Lower leg skin (tissue), 4 donors: ENCODE data around the gene ADAMTS17. TPM values are rescaled to one million over a fixed set of nuclear protein-coding genes. Genes with fewer than 3 reads are reported as not detected.

ENCODE experiments used
- DNase-seq, 2 donors: peaks; one replicate each; pipeline ENCODE4 v3.0.0-alpha.2; 2019; ENCODE audit warnings: low spot score in 2 of 2
- H3K4me3 ChIP-seq: fragments of 200-600 bp; sonication (generic); 2 replicates; pipeline ENCODE4 v1.5.1; 2017; ENCODE audit warnings: mild to moderate bottlenecking, low read depth; ENCODE audit not compliant: poor library complexity, severe bottlenecking
- CTCF ChIP-seq, 3 donors: fragments of 450-650 bp; IDR thresholded peaks; one replicate each; pipeline ENCODE4 v1.5.1; 2016; ENCODE audit warnings: antibody characterized with exemption in 3 of 3, mild to moderate bottlenecking in 3 of 3, moderate library complexity in 2 of 3
- POLR2A ChIP-seq, 2 donors: fragments of 450-650 bp; IDR thresholded peaks; one replicate each; pipeline ENCODE4 v1.6.1; 2016 to 2017; ENCODE audit warnings: antibody characterized with exemption in 2 of 2, mild to moderate bottlenecking in 1 of 2, moderate library complexity in 1 of 2
- WGBS, 2 donors: methylation state at CpG; one replicate each; pipeline ENCODE4 v1.1.5; 2018; 5-methylcytosine and 5-hydroxymethylcytosine counted together
- intact Hi-C: fragments of 100-400 bp; cut with DNase I; formaldehyde crosslinking; loops from one replicate; pipeline ENCODE4 v1.15.0; 2023; ENCODE audit warnings: low total_unique reads
- total RNA-seq, 4 donors: library from RNA; depleted of rRNA; stranded (reverse); fragments of >200 nt; gene quantifications; one replicate each; pipeline ENCODE4 v1.1.0, GENCODE V29; 2016

Gene ADAMTS17
- total RNA-seq, 4 donors from 2014 or later = 3.5 to 7.8 (median 3.9) TPM

- 87 to 97% methylated on average over 7 of the region's 7 CpGs for WGBS, 2 donors
These were observed 82.5 kb downstream of the ADAMTS17 start for GRCh38 chr15:100259266-100259665.

GRCh38 chr15:100256970-100257650, 84.7 kb downstream of the ADAMTS17 start:
- WGBS, 2 donors = 85 to 87% methylated on average over 19 of the region's 19 CpGs
- intact Hi-C loops = no loop called here
- peak in 1 of 2 donors; percentile 64 for DNase-seq
- TF ChIP-seq POLR2A (IDR thresholded peaks at IDR 0.05) (no peak), CTCF (IDR thresholded peaks at IDR 0.05) (no peak)
- no peak overlapping the region for H3K4me3 ChIP-seq

More at GRCh38 chr15:100259266-100259665, 82.5 kb downstream of the ADAMTS17 start:
- intact Hi-C loops = no loop called here
- H3K4me3 ChIP-seq = no peak overlapping the region
- TF ChIP-seq POLR2A (IDR thresholded peaks at IDR 0.05) = no peak
- TF ChIP-seq CTCF (IDR thresholded peaks at IDR 0.05) = no peak
- peak in 1 of 2 donors; percentile 54 for DNase-seq

GRCh38 chr15:100256101-100256969, 85.4 kb downstream of the ADAMTS17 start:
- peak in 1 of 2 donors; percentile 48 for DNase-seq
- intact Hi-C loops = no loop called here
- TF ChIP-seq CTCF (IDR thresholded peaks at IDR 0.05) = no peak
- no peak for TF ChIP-seq POLR2A (IDR thresholded peaks at IDR 0.05)
- no peak overlapping the region for H3K4me3 ChIP-seq
- WGBS, 2 donors = 91 to 95% methylated on average over 20 of the region's 20 CpGs

GRCh38 chr15:100255644-100256043, 86.1 kb downstream of the ADAMTS17 start:
- no peak for DNase-seq
- intact Hi-C loops = no loop called here
- WGBS, 2 donors = 92 to 93% methylated on average over 6 of the region's 6 CpGs
- H3K4me3 ChIP-seq = no peak overlapping the region
- no peak for TF ChIP-seq CTCF (IDR thresholded peaks at IDR 0.05)
- TF ChIP-seq POLR2A (IDR thresholded peaks at IDR 0.05) = no peak

GRCh38 chr15:100254691-100255090, 87.1 kb downstream of the ADAMTS17 start:
- no peak for TF ChIP-seq CTCF (IDR thresholded peaks at IDR 0.05)
- TF ChIP-seq POLR2A (IDR thresholded peaks at IDR 0.05) = no peak

More at GRCh38 chr15:100254691-100255090, 87.1 kb downstream of the ADAMTS17 start:
- intact Hi-C loops = no loop called here
- DNase-seq = no peak
- WGBS, 2 donors = 66 to 75% methylated on average over 4 of the region's 4 CpGs
- no peak overlapping the region for H3K4me3 ChIP-seq
